BJ (cell line): ENCODE data around the gene HEATR3. TPM values are rescaled to one million over a fixed set of nuclear protein-coding genes. Genes with fewer than 3 reads are reported as not detected.

ENCODE experiments used
- CTCF ChIA-PET: fragments of 350-600 bp; formaldehyde crosslinking; extraction: SDS; loops from one replicate; lab custom pipeline; 2021; ENCODE audit warnings: antibody characterized with exemption, inconsistent platforms; lab: Yijun Ruan, JAX
- POLR2A ChIA-PET: fragments of 300-600 bp; sonication (Branson Sonifier 250); formaldehyde crosslinking; extraction: SDS; loops from one replicate; lab custom pipeline; 2021; ENCODE audit warnings: antibody characterized with exemption; lab: Charles Lee
- DNase-seq: peaks from one replicate; pipeline ENCODE4 v3.0.0-alpha.2; 2011; ENCODE audit warnings: low read depth
- H3K27me3 ChIP-seq: 2 replicates; pipeline ENCODE4 v1.6.0; 2011; ENCODE audit warnings: low read length; ENCODE audit not compliant: control insufficient read depth, insufficient read depth
- H3K36me3 ChIP-seq: 2 replicates; pipeline ENCODE4 v1.5.1; 2011; ENCODE audit warnings: low read length; ENCODE audit not compliant: control insufficient read depth, insufficient read depth
- H3K4me3 ChIP-seq: 2 replicates; pipeline ENCODE4 v1.5.1; 2011; ENCODE audit warnings: low read depth, mild to moderate bottlenecking, control low read depth, low read length
- polyA plus RNA-seq: library from polyadenylated mRNA; depleted of rRNA; stranded (reverse); fragments of >200 nt; gene quantifications from 2 replicates; pipeline ENCODE4 v1.2.3, GENCODE V29; 2011
- TF ChIP-seq, protein P1 (sequence below): IDR thresholded peaks from 2 replicates; pipeline ENCODE4 v1.5.1; 2011; ENCODE audit warnings: low read depth, mild to moderate bottlenecking, control low read depth, inconsistent platforms, low read length, moderate library complexity; ENCODE audit not compliant: insufficient read depth

Gene HEATR3
- polyA plus RNA-seq, 1 experiment, result 13.0 TPM

DNA sequence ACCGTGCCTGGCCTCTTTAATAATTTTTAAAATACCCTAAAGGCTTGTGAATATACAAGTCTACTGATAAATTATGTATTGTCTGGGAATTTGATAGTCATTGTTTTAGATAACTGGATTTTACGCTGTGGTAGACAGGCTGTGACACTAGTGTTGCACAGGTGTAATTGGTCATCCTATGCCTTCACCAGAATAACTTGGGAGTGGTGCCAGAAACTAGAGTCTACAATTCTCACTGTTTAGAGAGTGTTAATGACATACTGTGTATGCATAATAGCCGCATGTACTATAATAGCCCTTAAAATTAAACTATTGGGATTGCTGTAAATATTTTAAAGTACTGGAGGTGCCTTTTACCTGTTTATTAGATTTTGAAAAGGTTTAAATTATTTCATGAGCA, 29.3 kb upstream of the HEATR3 start:
- TF ChIP-seq, protein P1, sequence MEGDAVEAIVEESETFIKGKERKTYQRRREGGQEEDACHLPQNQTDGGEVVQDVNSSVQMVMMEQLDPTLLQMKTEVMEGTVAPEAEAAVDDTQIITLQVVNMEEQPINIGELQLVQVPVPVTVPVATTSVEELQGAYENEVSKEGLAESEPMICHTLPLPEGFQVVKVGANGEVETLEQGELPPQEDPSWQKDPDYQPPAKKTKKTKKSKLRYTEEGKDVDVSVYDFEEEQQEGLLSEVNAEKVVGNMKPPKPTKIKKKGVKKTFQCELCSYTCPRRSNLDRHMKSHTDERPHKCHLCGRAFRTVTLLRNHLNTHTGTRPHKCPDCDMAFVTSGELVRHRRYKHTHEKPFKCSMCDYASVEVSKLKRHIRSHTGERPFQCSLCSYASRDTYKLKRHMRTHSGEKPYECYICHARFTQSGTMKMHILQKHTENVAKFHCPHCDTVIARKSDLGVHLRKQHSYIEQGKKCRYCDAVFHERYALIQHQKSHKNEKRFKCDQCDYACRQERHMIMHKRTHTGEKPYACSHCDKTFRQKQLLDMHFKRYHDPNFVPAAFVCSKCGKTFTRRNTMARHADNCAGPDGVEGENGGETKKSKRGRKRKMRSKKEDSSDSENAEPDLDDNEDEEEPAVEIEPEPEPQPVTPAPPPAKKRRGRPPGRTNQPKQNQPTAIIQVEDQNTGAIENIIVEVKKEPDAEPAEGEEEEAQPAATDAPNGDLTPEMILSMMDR, result no peak
- CTCF ChIA-PET, result interaction anchor here (1.0 kb wide), 1 partner anchor 10 kb away, joined by 3 read pairs; no protein-coding TSS in a partner anchor
- no peak overlapping the region for H3K4me3 ChIP-seq
- DNase-seq, result no peak
- H3K36me3 ChIP-seq, result no peaks in the 10 kb centered on the region
- H3K27me3 ChIP-seq, result no peaks in the 10 kb centered on the region
- POLR2A ChIA-PET, result interaction anchor here (0.7 kb wide), 1 partner anchor 31 kb away, joined by 19 read pairs; no protein-coding TSS in a partner anchor

DNA sequence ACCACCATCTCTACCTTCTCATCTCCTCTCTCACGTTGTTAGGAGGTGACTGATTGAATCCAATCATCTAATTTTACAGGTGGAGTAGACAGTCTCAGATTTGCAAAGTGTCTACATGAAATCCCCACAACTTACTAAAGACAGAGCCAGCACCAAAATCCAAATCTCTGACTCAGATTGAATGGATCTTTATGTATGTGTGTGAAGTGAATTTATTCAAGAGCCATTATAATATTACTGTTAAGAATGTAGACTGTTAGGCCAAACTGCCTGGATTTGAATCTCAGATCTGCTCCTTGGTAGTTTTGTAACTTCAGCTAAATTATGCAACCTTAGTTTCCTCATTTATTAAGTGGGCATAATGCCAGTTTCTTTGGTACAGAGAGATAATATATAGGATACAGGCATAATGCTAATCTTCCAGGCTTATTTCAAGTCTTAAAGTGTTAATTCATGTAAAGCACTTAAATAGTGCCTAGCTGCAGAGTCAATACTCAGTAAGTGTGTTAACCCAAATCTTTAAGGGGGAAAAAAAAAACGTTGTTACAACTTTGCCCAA, 28.0 kb upstream of the HEATR3 start:
- H3K27me3 ChIP-seq, result no peaks in the 10 kb centered on the region
- DNase-seq, result no peak
- H3K4me3 ChIP-seq, result no peak overlapping the region
- ChIA-PET CTCF (interaction anchor here (1.1 to 1.5 kb wide), 4 partner anchors 13 to 173 kb away, joined by 3 to 5 read pairs (median 4); partner anchors contain the start of gene CNEP1R1), POLR2A (interaction anchor here (0.7 kb wide), 1 partner anchor 1088 kb away, joined by 5 read pairs; no protein-coding TSS in a partner anchor)
- no peaks in the 10 kb centered on the region for H3K36me3 ChIP-seq
- TF ChIP-seq, protein P1, result no peak

DNA sequence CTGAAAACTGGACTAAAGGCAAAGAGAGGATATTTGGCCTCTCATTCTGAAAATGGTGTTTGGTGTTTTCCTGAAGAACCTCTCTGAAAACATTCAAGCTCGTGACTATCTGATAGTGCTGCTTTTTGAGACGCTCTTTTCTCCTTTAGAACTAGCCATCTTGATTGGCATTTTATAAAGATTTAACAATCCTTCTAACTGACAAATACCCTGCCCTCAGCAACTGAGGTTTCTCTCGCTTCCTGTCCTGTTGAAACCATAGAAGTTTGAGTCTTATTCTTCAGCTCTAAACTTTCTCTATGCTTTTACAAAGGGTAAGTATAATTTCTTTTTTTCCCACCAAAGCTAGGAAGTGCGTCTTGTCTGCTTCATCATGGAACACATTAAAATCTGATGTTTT, 27.5 kb upstream of the HEATR3 start:
- no peak overlapping the region for H3K4me3 ChIP-seq
- DNase-seq, result no peak
- no peaks in the 10 kb centered on the region for H3K27me3 ChIP-seq
- ChIA-PET CTCF (interaction anchor here (1.1 to 1.5 kb wide), 4 partner anchors 13 to 172 kb away, joined by 3 to 5 read pairs (median 4); partner anchors contain the start of gene CNEP1R1), POLR2A (interaction anchor here (0.7 kb wide), 1 partner anchor 1088 kb away, joined by 5 read pairs; no protein-coding TSS in a partner anchor)
- TF ChIP-seq, protein P1, result no peak
- no peaks in the 10 kb centered on the region for H3K36me3 ChIP-seq

DNA sequence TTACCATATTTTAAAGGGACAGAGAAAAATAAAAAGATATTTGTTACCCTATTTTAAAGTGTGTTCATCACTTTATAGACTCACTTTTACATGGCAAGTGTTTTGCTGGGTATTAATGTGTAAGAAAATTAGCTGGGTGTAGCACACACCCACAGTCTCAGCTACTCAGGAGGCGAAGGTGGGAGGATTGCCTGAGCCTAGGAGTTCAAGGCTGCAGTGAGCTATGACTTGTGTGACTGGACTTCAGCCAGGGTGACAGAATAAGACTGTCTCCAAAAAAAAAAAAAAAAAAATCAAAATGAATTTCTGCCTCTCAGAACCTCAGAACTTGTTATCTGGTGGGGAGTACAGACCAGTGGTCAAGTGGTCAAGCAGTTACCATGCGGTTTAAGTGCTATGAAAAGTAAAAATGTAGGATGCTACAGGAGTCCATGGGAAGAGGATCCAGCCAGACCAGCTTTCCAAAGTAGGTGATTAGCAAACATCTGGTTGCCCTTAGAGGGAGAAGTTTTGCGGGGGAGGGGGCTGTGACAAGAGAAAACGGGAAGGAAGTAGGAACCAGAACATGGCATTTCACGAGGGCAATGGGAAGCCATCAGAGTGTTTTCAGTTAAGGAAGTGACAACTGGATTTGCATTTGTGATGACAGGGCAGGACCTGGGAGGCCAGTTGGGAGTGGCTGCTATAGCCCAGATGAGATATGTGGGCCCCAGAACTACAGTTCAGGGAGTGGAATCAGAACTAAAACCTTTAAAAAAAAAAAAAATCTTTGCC, 26.8 kb upstream of the HEATR3 start:
- Histone ChIP-seq H3K4me3 (no peak overlapping the region), H3K27me3 (no peaks in the 10 kb centered on the region), H3K36me3 (no peaks in the 10 kb centered on the region)
- TF ChIP-seq, protein P1, result no peak
- no peak for DNase-seq
- ChIA-PET POLR2A (interaction anchor here (0.7 kb wide), 1 partner anchor 1089 kb away, joined by 5 read pairs; no protein-coding TSS in a partner anchor), CTCF (interaction anchor here (1.1 to 1.5 kb wide), 3 partner anchors 14 to 172 kb away, joined by 3 to 5 read pairs (median 5); partner anchors contain the start of gene CNEP1R1)

DNA sequence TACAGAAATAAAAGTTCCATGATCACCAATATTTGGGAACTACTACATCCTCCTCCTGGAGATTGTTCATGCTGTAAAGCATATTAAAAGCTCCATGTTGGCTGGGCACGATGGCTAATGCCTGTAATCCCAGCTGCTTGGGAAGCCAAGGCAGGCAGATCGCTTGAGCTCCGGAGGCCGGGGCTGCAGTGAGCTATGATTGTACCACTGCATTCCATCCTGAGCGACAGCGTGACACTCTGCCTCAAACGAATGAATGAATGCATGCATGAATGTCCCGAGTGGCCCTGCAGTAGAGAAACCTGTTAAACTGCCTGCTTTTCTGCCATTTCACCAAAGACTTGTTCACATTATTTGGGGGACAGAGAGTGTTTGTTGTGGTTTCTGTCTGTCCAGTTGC, 25.8 kb upstream of the HEATR3 start:
- TF ChIP-seq, protein P1, result no peak
- ChIA-PET CTCF (interaction anchor here (0.9 kb wide), 1 partner anchor 15 kb away, joined by 4 read pairs; the partner anchor contains the start of gene CNEP1R1), POLR2A (no interaction called here)
- Histone ChIP-seq H3K4me3 (no peak overlapping the region), H3K36me3 (no peaks in the 10 kb centered on the region), H3K27me3 (no peaks in the 10 kb centered on the region)
- DNase-seq, result no peak
